GM23338 (cell line): ENCODE data around the gene EEPD1.

Experiments
- CREB1 ChIP-seq: fragments of 250-450 bp; sonication (Bioruptor Pico); IDR thresholded peaks from 2 replicates; pipeline ENCODE4 v1.5.0; 2020; ENCODE audit warnings: low read depth, mild to moderate bottlenecking, moderate library complexity
- EZH2 ChIP-seq: fragments of 200-600 bp; sonication (generic); IDR thresholded peaks from one replicate; pipeline ENCODE4 v1.8.0; 2017; ENCODE audit warnings: antibody characterized with exemption, mild to moderate bottlenecking, low read depth; ENCODE audit not compliant: unreplicated experiment
- EZH2phosphoT487 ChIP-seq: fragments of 200-600 bp; sonication (generic); IDR thresholded peaks from one replicate; pipeline ENCODE4 v1.8.1; 2018; ENCODE audit warnings: antibody characterized with exemption; ENCODE audit not compliant: unreplicated experiment
- POLR2AphosphoS5 ChIP-seq: IDR thresholded peaks from 2 replicates; pipeline ENCODE4 v1.6.1; 2016; ENCODE audit warnings: antibody characterized with exemption, low read depth
- TF ChIP-seq, protein P1 (sequence below), 2 experiments: fragments of 200-600 bp in 1 of 2; sonication (generic) in 1 of 2; conservative IDR thresholded peaks; 2 replicates each; pipeline versions ENCODE4 v1.5.1 to v1.6.1; 2016 to 2017; ENCODE audit warnings: antibody characterized with exemption in 2 of 2, low read depth in 2 of 2, mild to moderate bottlenecking in 2 of 2, moderate library complexity in 1 of 2

DNA sequence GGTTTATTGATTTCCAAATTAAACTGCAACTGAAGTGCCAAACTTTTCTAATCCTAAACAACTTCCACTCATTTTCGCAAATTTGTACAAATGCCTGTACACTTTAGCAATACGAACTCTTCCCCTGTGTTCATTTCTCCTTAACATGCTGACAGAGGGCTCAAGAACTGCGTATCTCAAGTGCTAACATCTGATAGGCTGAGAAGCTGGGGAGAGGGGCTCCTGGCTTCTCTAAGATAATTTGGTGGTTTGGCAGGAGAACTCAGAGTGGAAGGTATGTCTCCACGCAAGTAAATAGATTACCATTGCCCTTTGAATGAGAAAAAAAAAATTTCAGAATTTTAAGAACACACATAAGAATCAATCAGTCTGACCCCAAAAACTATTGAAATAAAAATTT lies 183.3 kb downstream of the EEPD1 start:
- TF ChIP-seq, protein P1, sequence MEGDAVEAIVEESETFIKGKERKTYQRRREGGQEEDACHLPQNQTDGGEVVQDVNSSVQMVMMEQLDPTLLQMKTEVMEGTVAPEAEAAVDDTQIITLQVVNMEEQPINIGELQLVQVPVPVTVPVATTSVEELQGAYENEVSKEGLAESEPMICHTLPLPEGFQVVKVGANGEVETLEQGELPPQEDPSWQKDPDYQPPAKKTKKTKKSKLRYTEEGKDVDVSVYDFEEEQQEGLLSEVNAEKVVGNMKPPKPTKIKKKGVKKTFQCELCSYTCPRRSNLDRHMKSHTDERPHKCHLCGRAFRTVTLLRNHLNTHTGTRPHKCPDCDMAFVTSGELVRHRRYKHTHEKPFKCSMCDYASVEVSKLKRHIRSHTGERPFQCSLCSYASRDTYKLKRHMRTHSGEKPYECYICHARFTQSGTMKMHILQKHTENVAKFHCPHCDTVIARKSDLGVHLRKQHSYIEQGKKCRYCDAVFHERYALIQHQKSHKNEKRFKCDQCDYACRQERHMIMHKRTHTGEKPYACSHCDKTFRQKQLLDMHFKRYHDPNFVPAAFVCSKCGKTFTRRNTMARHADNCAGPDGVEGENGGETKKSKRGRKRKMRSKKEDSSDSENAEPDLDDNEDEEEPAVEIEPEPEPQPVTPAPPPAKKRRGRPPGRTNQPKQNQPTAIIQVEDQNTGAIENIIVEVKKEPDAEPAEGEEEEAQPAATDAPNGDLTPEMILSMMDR (conservative IDR thresholded peaks at IDR 0.05; ENCODE audit: low read depth in 2 of 2), result no peak
- TF ChIP-seq EZH2phosphoT487 (no peak), EZH2 (no peak), POLR2AphosphoS5 (no peak), CREB1 (no peak)
